Endothelial cell of umbilical vein (primary cell): ENCODE data around the gene SYNJ1. TPM values are rescaled to one million over a fixed set of nuclear protein-coding genes. Genes with fewer than 3 reads are reported as not detected.

ENCODE experiments used
- BruUV-seq: library from RNA; stranded (reverse); fragments of 400-500 nt; replicated peaks from 2 replicates; lab custom pipeline; 2021; lab: Mats Ljungman, UMichigan
- CTCF ChIA-PET: fragments of 300-600, 350-600 bp; sonication (Branson Sonifier 250); formaldehyde crosslinking; loops from one replicate; lab custom pipeline; 2021; ENCODE audit warnings: antibody characterized with exemption, inconsistent platforms; lab: Charles Lee
- POLR2A ChIA-PET: fragments of 300-600, 350-600 bp; sonication (Branson Sonifier 250); formaldehyde crosslinking; loops from one replicate; lab custom pipeline; 2021; ENCODE audit warnings: antibody characterized with exemption, inconsistent platforms; lab: Charles Lee
- DNase-seq: peaks from one replicate; pipeline ENCODE4 v3.0.0-alpha.2; 2011; ENCODE audit warnings: low read depth, low spot score
- FAIRE-seq: peaks from 2 replicates; lab custom pipeline; 2011; peaks lifted over from hg19 to GRCh38; lab: Jason Lieb, UNC
- H2AFZ ChIP-seq: 2 replicates; pipeline ENCODE4 v1.6.0; 2012; ENCODE audit warnings: low read depth, low read length, control low read depth, inconsistent platforms
- H3K27ac ChIP-seq: 2 replicates; pipeline ENCODE4 v1.5.1; 2011; ENCODE audit warnings: low read depth, mild to moderate bottlenecking, control low read depth, low read length, moderate library complexity; ENCODE audit not compliant: insufficient read depth
- H3K27me3 ChIP-seq, 2 experiments: 2 replicates each; pipeline versions ENCODE4 v1.6.0 to v1.6.1; 2011; ENCODE audit warnings: low read length in 2 of 2, mixed read lengths in 1 of 2; ENCODE audit not compliant: control insufficient read depth in 2 of 2, insufficient read depth in 2 of 2
- H3K36me3 ChIP-seq, 2 experiments: 2 replicates in 1 of 2; 3 replicates in 1 of 2; pipeline ENCODE4 v1.5.1; 2011; ENCODE audit warnings: low read length in 2 of 2, mild to moderate bottlenecking in 1 of 2, moderate library complexity in 1 of 2; ENCODE audit not compliant: control insufficient read depth in 2 of 2, insufficient read depth in 2 of 2; ENCODE audit errors: extremely low read depth in 1 of 2
- H3K4me1 ChIP-seq: 3 replicates; pipeline ENCODE4 v1.5.1; 2011; ENCODE audit warnings: mild to moderate bottlenecking, low read length; ENCODE audit not compliant: control insufficient read depth, insufficient read depth; ENCODE audit errors: extremely low read depth
- H3K4me2 ChIP-seq: 2 replicates; pipeline ENCODE4 v1.6.1; 2011; ENCODE audit warnings: low read length, control low read depth, mixed read lengths; ENCODE audit not compliant: insufficient read depth
- H3K4me3 ChIP-seq, 3 experiments: fragments of 200-600 bp in 1 of 3; sonication (generic), shearing (Covaris generic) in 1 of 3; replicated peaks in 1 of 3; 2 replicates each; pipeline ENCODE4 v1.5.1; 2011 to 2016; ENCODE audit warnings: control low read depth in 3 of 3, low read length in 3 of 3, mild to moderate bottlenecking in 2 of 3, inconsistent platforms in 1 of 3, low read depth in 1 of 3, moderate library complexity in 1 of 3; ENCODE audit not compliant: insufficient read depth in 1 of 3
- H3K79me2 ChIP-seq: 2 replicates; pipeline ENCODE4 v1.6.0; 2012; ENCODE audit warnings: low read length, inconsistent platforms; ENCODE audit not compliant: control insufficient read depth, insufficient read depth
- H3K9ac ChIP-seq: replicated peaks from 2 replicates; pipeline ENCODE3; 2011; ENCODE audit warnings: low read length, control low read depth; ENCODE audit not compliant: insufficient read depth; ENCODE audit errors: extremely low read depth
- H3K9me1 ChIP-seq: replicated peaks from 3 replicates; pipeline ENCODE4 v1.6.0; 2011; ENCODE audit warnings: mild to moderate bottlenecking, low read length; ENCODE audit not compliant: control insufficient read depth, insufficient read depth; ENCODE audit errors: extremely low read depth
- H3K9me3 ChIP-seq: replicated peaks from 2 replicates; pipeline ENCODE4 v1.5.1; 2012; ENCODE audit warnings: low read length, inconsistent platforms; ENCODE audit not compliant: control insufficient read depth, insufficient read depth
- H4K20me1 ChIP-seq: replicated peaks from 2 replicates; pipeline ENCODE3; 2011; ENCODE audit warnings: mild to moderate bottlenecking, low read length; ENCODE audit not compliant: control insufficient read depth, insufficient read depth; ENCODE audit errors: extremely low read depth
- CTCF ChIP-seq, 2 donors: IDR thresholded peaks; 1 replicate in 1 of 2; 2 replicates in 1 of 2; pipeline ENCODE4 v1.5.1; 2011; ENCODE audit warnings: low read length in 2 of 2, mild to moderate bottlenecking in 2 of 2, moderate library complexity in 2 of 2, control low read depth in 1 of 2, inconsistent platforms in 1 of 2, low read depth in 1 of 2; ENCODE audit not compliant: insufficient read depth in 1 of 2; ENCODE audit errors: extremely low read depth in 1 of 2
- EZH2 ChIP-seq: IDR thresholded peaks from 2 replicates; pipeline ENCODE4 v1.6.1; 2012; ENCODE audit warnings: borderline replicate concordance, low read depth, mild to moderate bottlenecking, moderate library complexity, low read length, inconsistent platforms; ENCODE audit not compliant: severe bottlenecking
- FOS ChIP-seq: IDR thresholded peaks from 2 replicates; pipeline ENCODE4 v1.6.1; 2011; ENCODE audit warnings: mild to moderate bottlenecking, low read length, moderate library complexity, borderline replicate concordance; ENCODE audit not compliant: insufficient read depth
- GATA2 ChIP-seq: IDR thresholded peaks from 2 replicates; pipeline ENCODE4 v1.7.0; 2011; ENCODE audit warnings: low read depth, mild to moderate bottlenecking, moderate library complexity, mixed read lengths, low read length; ENCODE audit not compliant: insufficient read length, insufficient read depth
- JUN ChIP-seq: IDR thresholded peaks from 2 replicates; pipeline ENCODE4 v1.6.1; 2011; ENCODE audit warnings: borderline replicate concordance, low read depth; ENCODE audit not compliant: insufficient read length, insufficient read depth
- MAX ChIP-seq: IDR thresholded peaks from 2 replicates; pipeline ENCODE4 v1.6.1; 2011; ENCODE audit not compliant: insufficient read depth, insufficient read length
- MYC ChIP-seq: IDR thresholded peaks from one replicate; pipeline ENCODE4 v1.6.1; 2011; ENCODE audit warnings: mild to moderate bottlenecking, low read depth, low read length
- POLR2A ChIP-seq: IDR thresholded peaks from 2 replicates; pipeline ENCODE4 v1.6.1; 2012; ENCODE audit warnings: low read depth, mild to moderate bottlenecking, control low read depth, low read length
- POLR2AphosphoS5 ChIP-seq: IDR thresholded peaks from 2 replicates; pipeline ENCODE4 v1.6.1; 2012; ENCODE audit warnings: low read depth, mild to moderate bottlenecking, control low read depth, low read length, moderate library complexity; ENCODE audit not compliant: insufficient read depth
- dilution Hi-C: fragments of 300-500 bp; cut with MboI; formaldehyde crosslinking; loops from one replicate; pipeline ENCODE4 v1.15.0; 2019; ENCODE audit warnings: low sequenced_read_pairs; ENCODE audit not compliant: extremely low pct_ligation_motif_present
- intact Hi-C: fragments of 100-400 bp; cut with micrococcal nuclease; formaldehyde crosslinking; loops from one replicate; pipeline ENCODE4 v1.10.0; 2022
- polyA plus RNA-seq, 4 experiments: library from polyadenylated mRNA; depleted of rRNA in 3 of 4; stranded (reverse) in 3 of 4; unstranded in 1 of 4; fragments of >200 nt; gene quantifications; 2 replicates each; pipeline versions ENCODE4 v1.2.1 to v1.2.3, GENCODE V29; 2011 to 2012; ENCODE audit warnings: missing spikeins in 1 of 4
- total RNA-seq: library from RNA; stranded (reverse); gene quantifications from 2 replicates; pipeline ENCODE4 v1.2.3, GENCODE V29; 2021

The SYNJ1 gene
- total and polyA plus RNA-seq, 2 donors (not counting 3 experiments of a cell fraction or from before 2014, with no cell fraction given): 5.9 to 17.0 TPM

- CTCF ChIA-PET: interaction anchor here (1.3 to 1.5 kb wide), 2 partner anchors 9 to 16 kb away, joined by 3 to 5 read pairs; no protein-coding TSS in a partner anchor
These were observed 53.8 kb downstream of the SYNJ1 start for GRCh38 chr21:32674038-32674437.

More at GRCh38 chr21:32674038-32674437, 53.8 kb downstream of the SYNJ1 start:
- Histone ChIP-seq H3K9me3 (no peaks in the 10 kb centered on the region), H3K9me1 (no peaks in the 10 kb centered on the region), H3K27ac (no peak overlapping the region), H3K79me2 (no peaks in the 10 kb centered on the region), H3K4me2 (no peak overlapping the region), H4K20me1 (no peaks in the 10 kb centered on the region), H3K9ac (no peak overlapping the region), H3K4me3 (no peak overlapping the region), H3K36me3 (no peaks in the 10 kb centered on the region), H2AFZ (no peak overlapping the region), H3K4me1 (no peaks in the 10 kb centered on the region), H3K27me3 (no peaks in the 10 kb centered on the region)
- dilution Hi-C loops: no loop called here
- TF ChIP-seq POLR2AphosphoS5 (no peak), EZH2 (no peak), JUN (no peak), MYC (no peak), POLR2A (no peak), CTCF (IDR thresholded peaks at IDR 0.05; ENCODE audit: extremely low read depth in 1 of 2, insufficient read depth in 1 of 2, low read depth in 1 of 2, low read length in 2 of 2) (no peak), GATA2 (no peak), FOS (no peak), MAX (no peak)
- POLR2A ChIA-PET: no interaction called here
- intact Hi-C loops: no loop called here
- FAIRE-seq: no peak
- BruUV-seq: no TSS peak
- no peak for DNase-seq
